GM23248 (cell line): ENCODE measurements around the gene HSBP1. TPM values are rescaled to one million over a fixed set of nuclear protein-coding genes. Genes with fewer than 3 reads are reported as not detected.

Experiments used
- DNase-seq: peaks from one replicate; pipeline ENCODE4 v3.0.0-alpha.2; 2015
- H2AFZ ChIP-seq: fragments of 200-600 bp; sonication (generic); 2 replicates; pipeline ENCODE4 v1.6.1; 2016; ENCODE audit warnings: antibody characterized with exemption
- H3F3A ChIP-seq: fragments of 200-600 bp; sonication (generic); 2 replicates; pipeline ENCODE4 v1.6.1; 2016; ENCODE audit warnings: mild to moderate bottlenecking, antibody characterized with exemption, mixed run types; ENCODE audit not compliant: insufficient read depth
- H3K27ac ChIP-seq: fragments of 200-600 bp; sonication (generic); 2 replicates; pipeline ENCODE4 v1.5.1; 2016; ENCODE audit warnings: mild to moderate bottlenecking
- H3K27me3 ChIP-seq: fragments of 200-600 bp; sonication (generic); replicated peaks from 2 replicates; pipeline ENCODE4 v1.6.1; 2016; ENCODE audit warnings: mild to moderate bottlenecking; ENCODE audit not compliant: insufficient read depth
- H3K36me3 ChIP-seq: fragments of 200-600 bp; sonication (generic); 2 replicates; pipeline ENCODE4 v1.6.1; 2016; ENCODE audit warnings: low read depth, mild to moderate bottlenecking
- H3K4me1 ChIP-seq: fragments of 200-600 bp; sonication (generic); 2 replicates; pipeline ENCODE4 v1.6.1; 2016; ENCODE audit warnings: mild to moderate bottlenecking; ENCODE audit not compliant: insufficient read depth
- H3K4me2 ChIP-seq: fragments of 200-600 bp; sonication (generic); one replicate; pipeline ENCODE4 v1.6.1; 2016; ENCODE audit warnings: mild to moderate bottlenecking; ENCODE audit not compliant: unreplicated experiment
- H3K4me3 ChIP-seq: fragments of 200-600 bp; sonication (generic); 2 replicates; pipeline ENCODE4 v1.5.1; 2016; ENCODE audit warnings: mild to moderate bottlenecking
- H3K79me2 ChIP-seq: fragments of 200-600 bp; sonication (generic); 2 replicates; pipeline ENCODE4 v1.6.1; 2016; ENCODE audit warnings: mild to moderate bottlenecking; ENCODE audit not compliant: insufficient read depth
- H3K9ac ChIP-seq: fragments of 200-600 bp; sonication (generic); 2 replicates; pipeline ENCODE4 v1.6.1; 2016; ENCODE audit warnings: mild to moderate bottlenecking
- H3K9me2 ChIP-seq: fragments of 200-600 bp; sonication (generic); 2 replicates; pipeline ENCODE4 v1.6.1; 2016; ENCODE audit warnings: mixed run types, mild to moderate bottlenecking, moderate library complexity; ENCODE audit not compliant: insufficient read depth
- H3K9me3 ChIP-seq: fragments of 200-600 bp; sonication (generic); one replicate; pipeline ENCODE4 v1.6.1; 2017; ENCODE audit warnings: low read depth
- H4K20me1 ChIP-seq: fragments of 200-600 bp; sonication (generic); 2 replicates; pipeline ENCODE4 v1.6.0; 2016; ENCODE audit not compliant: insufficient read depth
- EZH2 ChIP-seq: fragments of 200-600 bp; sonication (generic); IDR thresholded peaks from 2 replicates; pipeline ENCODE4 v1.6.1; 2018; ENCODE audit warnings: antibody characterized with exemption, mild to moderate bottlenecking; ENCODE audit not compliant: insufficient read depth, poor library complexity, severe bottlenecking
- EZH2phosphoT487 ChIP-seq: fragments of 200-600 bp; sonication (generic); IDR thresholded peaks from 2 replicates; pipeline ENCODE4 v1.6.1; 2018; ENCODE audit warnings: antibody characterized with exemption, moderate library complexity, mild to moderate bottlenecking, low read depth; ENCODE audit not compliant: insufficient read depth
- WGBS, 2 experiments: methylation state at CpG; one replicate each; pipeline ENCODE4 v1.1.6; 2015 to 2017; ENCODE audit warnings: low lambda C conversion rate in 2 of 2, low coverage in 1 of 2; ENCODE audit errors: missing lambda C conversion rate in 2 of 2; 5-methylcytosine and 5-hydroxymethylcytosine counted together
- in situ Hi-C: fragments of 300-500 bp; cut with MboI; formaldehyde crosslinking; loops from 2 replicates; pipeline ENCODE4 v1.15.0; 2020
- polyA plus RNA-seq: library from polyadenylated mRNA; unstranded; fragments of >200 nt; fragmentation: Nextera tagmentation; extraction: Ambion mirVana; gene quantifications from 2 replicates; pipeline ENCODE4 v1.2.1, GENCODE V29; 2016
- total RNA-seq: library from RNA; depleted of rRNA; stranded (reverse); fragments of >200 nt; shearing (Covaris generic); gene quantifications from 2 replicates; pipeline ENCODE4 v1.2.3, GENCODE V29; 2014

HSBP1 gene
- total and polyA plus RNA-seq, 2 experiments from 2014 or later: 32.2 to 405 TPM

DNA sequence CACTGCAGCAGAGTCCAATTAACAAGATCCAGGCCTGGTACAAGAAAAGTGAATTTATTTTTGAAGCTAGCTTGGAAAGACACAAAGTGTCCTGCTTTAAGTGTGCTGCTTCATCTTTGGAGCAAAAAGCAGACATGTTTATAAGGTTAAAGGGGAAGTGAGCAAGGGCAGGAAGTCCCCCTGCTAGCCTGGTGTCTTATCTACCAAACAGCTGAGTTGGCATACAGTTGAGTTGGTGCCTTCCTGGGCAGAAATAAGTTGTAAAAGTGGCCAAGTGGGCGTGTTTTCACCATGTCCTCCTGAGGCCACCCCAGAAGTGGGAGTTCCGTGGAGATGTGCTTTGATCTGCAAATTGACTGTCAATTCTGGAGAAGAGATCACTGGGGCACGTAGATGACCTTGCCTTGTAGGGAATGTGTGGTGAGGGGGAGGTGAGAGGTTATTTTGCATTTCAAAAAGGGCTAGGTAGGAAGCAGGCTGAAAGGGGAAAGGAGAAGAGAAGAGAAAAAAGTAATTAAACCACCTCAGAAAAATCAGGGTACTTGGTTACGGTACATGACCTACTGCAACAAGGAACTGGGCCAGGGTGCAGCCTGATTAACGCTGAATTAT lies 38.3 kb upstream of the HSBP1 start:
- Histone ChIP-seq H3K27me3 (no peaks in the 10 kb centered on the region), H3K27ac (no peak overlapping the region), H2AFZ (no peak overlapping the region), H3K9me3 (no peaks in the 10 kb centered on the region), H3K9me2 (no peaks in the 10 kb centered on the region), H4K20me1 (no peaks in the 10 kb centered on the region), H3K36me3 (no peaks in the 10 kb centered on the region), H3K4me1 (no peaks in the 10 kb centered on the region), H3K79me2 (no peaks in the 10 kb centered on the region), H3K4me2 (no peak overlapping the region), H3F3A (no peaks in the 10 kb centered on the region), H3K4me3 (no peak overlapping the region), H3K9ac (no peak overlapping the region)
- TF ChIP-seq EZH2phosphoT487 (no peak), EZH2 (no peak)
- in situ Hi-C loops: no loop called here
- DNase-seq: no peak
- 69 to 79% methylated on average over 5 of the region's 5 CpGs for WGBS, 2 experiments

- no peaks in the 10 kb centered on the region for H3K9me2 ChIP-seq
- no peaks in the 10 kb centered on the region for H3K9me3 ChIP-seq
- no peak overlapping the region for H3K4me3 ChIP-seq
- TF ChIP-seq EZH2: no peak
- TF ChIP-seq EZH2phosphoT487: no peak
- no peaks in the 10 kb centered on the region for H3K36me3 ChIP-seq
- in situ Hi-C loops: no loop called here
- no peak overlapping the region for H3K27ac ChIP-seq
- H3K4me1 ChIP-seq: no peaks in the 10 kb centered on the region
- 40 to 42% methylated on average over 5 of the region's 5 CpGs for WGBS, 2 experiments
- H3K27me3 ChIP-seq: no peaks in the 10 kb centered on the region
- no peak overlapping the region for H3K9ac ChIP-seq
- no peaks in the 10 kb centered on the region for H3K79me2 ChIP-seq
- no peaks in the 10 kb centered on the region for H4K20me1 ChIP-seq
- no peak overlapping the region for H2AFZ ChIP-seq
- no peaks in the 10 kb centered on the region for H3F3A ChIP-seq
- no peak for DNase-seq
- H3K4me2 ChIP-seq: no peak overlapping the region
These were observed 36.4 kb upstream of the HSBP1 start for GRCh38 chr16:83771306-83771942.

- H2AFZ ChIP-seq: no peak overlapping the region
- H3K4me1 ChIP-seq: no peaks in the 10 kb centered on the region
- H3K9ac ChIP-seq: no peak overlapping the region
- no peaks in the 10 kb centered on the region for H3K27me3 ChIP-seq
- no peak for DNase-seq
- WGBS, 2 experiments: 17 to 18% methylated on average over 1 of the region's 1 CpG
- in situ Hi-C loops: no loop called here
- no peaks in the 10 kb centered on the region for H3F3A ChIP-seq
- H3K27ac ChIP-seq: no peak overlapping the region
- no peaks in the 10 kb centered on the region for H3K36me3 ChIP-seq
- H3K79me2 ChIP-seq: no peaks in the 10 kb centered on the region
- no peaks in the 10 kb centered on the region for H3K9me2 ChIP-seq
- H3K9me3 ChIP-seq: no peaks in the 10 kb centered on the region
- no peak overlapping the region for H3K4me2 ChIP-seq
- TF ChIP-seq EZH2 (no peak), EZH2phosphoT487 (no peak)
- no peak overlapping the region for H3K4me3 ChIP-seq
- no peaks in the 10 kb centered on the region for H4K20me1 ChIP-seq
These were observed 35.0 kb upstream of the HSBP1 start for GRCh38 chr16:83772806-83773205.

- in situ Hi-C loops: no loop called here
- DNase-seq: no peak
- no peaks in the 10 kb centered on the region for H3K27me3 ChIP-seq
- no peak overlapping the region for H3K4me3 ChIP-seq
- no peak overlapping the region for H3K4me2 ChIP-seq
- H3K9ac ChIP-seq: no peak overlapping the region
- 94 to 96% methylated on average over 4 of the region's 4 CpGs for WGBS, 2 experiments
- no peak overlapping the region for H2AFZ ChIP-seq
- TF ChIP-seq EZH2phosphoT487 (no peak), EZH2 (no peak)
- no peaks in the 10 kb centered on the region for H3K9me3 ChIP-seq
- H4K20me1 ChIP-seq: no peaks in the 10 kb centered on the region
- no peaks in the 10 kb centered on the region for H3F3A ChIP-seq
- H3K79me2 ChIP-seq: no peaks in the 10 kb centered on the region
- no peak overlapping the region for H3K27ac ChIP-seq
- H3K36me3 ChIP-seq: no peaks in the 10 kb centered on the region
- no peaks in the 10 kb centered on the region for H3K9me2 ChIP-seq
- no peaks in the 10 kb centered on the region for H3K4me1 ChIP-seq
These were observed 33.7 kb upstream of the HSBP1 start for GRCh38 chr16:83774066-83774465.

GRCh38 chr16:83776944-83777343 lies 30.8 kb upstream of the HSBP1 start:
- WGBS, 2 experiments: 88 to 93% methylated on average over 9 of the region's 9 CpGs
- TF ChIP-seq EZH2: no peak
- TF ChIP-seq EZH2phosphoT487: no peak
- H3K27ac ChIP-seq: no peak overlapping the region
- H3K9me3 ChIP-seq: no peaks in the 10 kb centered on the region
- H3K27me3 ChIP-seq: no peaks in the 10 kb centered on the region
- in situ Hi-C loops: no loop called here
- no peak overlapping the region for H2AFZ ChIP-seq
- H3K36me3 ChIP-seq: no peaks in the 10 kb centered on the region
- H3K4me2 ChIP-seq: no peak overlapping the region
- no peaks in the 10 kb centered on the region for H3K4me1 ChIP-seq
- H3K4me3 ChIP-seq: no peak overlapping the region
- no peaks in the 10 kb centered on the region for H3K79me2 ChIP-seq
- no peaks in the 10 kb centered on the region for H4K20me1 ChIP-seq
- DNase-seq: no peak
- no peaks in the 10 kb centered on the region for H3F3A ChIP-seq
- no peaks in the 10 kb centered on the region for H3K9me2 ChIP-seq
- H3K9ac ChIP-seq: no peak overlapping the region
